Body of pancreas (tissue), 4 donors: ENCODE data around the gene DTNB.

Experiments
- POLR2A ChIP-seq, 3 donors: fragments of 450-650 bp; IDR thresholded peaks; one replicate each; pipeline ENCODE4 v1.6.1; 2016; ENCODE audit warnings: antibody characterized with exemption in 3 of 3, mild to moderate bottlenecking in 2 of 3
- TF ChIP-seq, protein P1 (sequence below), 7 experiments: fragments of 450-650 bp in 4 of 7; fragments of 200-600 bp in 3 of 7; sonication (generic) in 3 of 7; IDR thresholded peaks; one replicate each; pipeline ENCODE4 v1.5.1; 2016 to 2019; ENCODE audit warnings: antibody characterized with exemption in 7 of 7

DNA sequence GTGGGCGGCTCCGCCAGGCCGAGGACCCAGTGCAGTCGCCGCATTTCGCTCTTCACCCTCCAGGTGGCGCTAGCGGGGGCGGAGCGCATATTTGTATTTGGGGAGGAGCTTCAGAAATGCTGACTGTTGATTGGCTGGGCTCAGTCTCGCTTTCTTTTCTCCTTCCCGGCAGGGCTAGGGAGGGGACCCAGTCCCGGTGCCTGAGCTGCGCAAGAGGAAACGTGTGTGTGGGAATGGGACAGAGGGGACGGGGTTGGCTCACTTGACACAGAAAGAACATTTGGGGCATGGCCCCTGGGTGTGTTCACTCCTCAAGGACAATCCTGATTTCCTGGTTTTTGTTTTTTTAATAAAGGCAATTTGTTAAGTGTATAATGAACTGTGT is 311.3 kb downstream of the DTNB start:
- peak; percentile 38 to 80 (median 78) for TF ChIP-seq POLR2A (IDR thresholded peaks at IDR 0.05)
- TF ChIP-seq, protein P1, sequence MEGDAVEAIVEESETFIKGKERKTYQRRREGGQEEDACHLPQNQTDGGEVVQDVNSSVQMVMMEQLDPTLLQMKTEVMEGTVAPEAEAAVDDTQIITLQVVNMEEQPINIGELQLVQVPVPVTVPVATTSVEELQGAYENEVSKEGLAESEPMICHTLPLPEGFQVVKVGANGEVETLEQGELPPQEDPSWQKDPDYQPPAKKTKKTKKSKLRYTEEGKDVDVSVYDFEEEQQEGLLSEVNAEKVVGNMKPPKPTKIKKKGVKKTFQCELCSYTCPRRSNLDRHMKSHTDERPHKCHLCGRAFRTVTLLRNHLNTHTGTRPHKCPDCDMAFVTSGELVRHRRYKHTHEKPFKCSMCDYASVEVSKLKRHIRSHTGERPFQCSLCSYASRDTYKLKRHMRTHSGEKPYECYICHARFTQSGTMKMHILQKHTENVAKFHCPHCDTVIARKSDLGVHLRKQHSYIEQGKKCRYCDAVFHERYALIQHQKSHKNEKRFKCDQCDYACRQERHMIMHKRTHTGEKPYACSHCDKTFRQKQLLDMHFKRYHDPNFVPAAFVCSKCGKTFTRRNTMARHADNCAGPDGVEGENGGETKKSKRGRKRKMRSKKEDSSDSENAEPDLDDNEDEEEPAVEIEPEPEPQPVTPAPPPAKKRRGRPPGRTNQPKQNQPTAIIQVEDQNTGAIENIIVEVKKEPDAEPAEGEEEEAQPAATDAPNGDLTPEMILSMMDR (IDR thresholded peaks at IDR 0.05): peak; percentile 96 to 99 (median 98)
